BE2C (cell line): ENCODE results near the gene C11orf21.

Experiments
- DNase-seq: peaks from one replicate; pipeline ENCODE4 v3.0.0-alpha.2; 2020
- H3K27me3 ChIP-seq: fragments of 250-450 bp; sonication (Bioruptor Pico); 2 replicates; pipeline ENCODE4 v1.5.1; 2020; ENCODE audit warnings: mild to moderate bottlenecking
- H3K36me3 ChIP-seq: fragments of 250-450 bp; sonication (Bioruptor Pico); 2 replicates; pipeline ENCODE4 v1.5.1; 2020; ENCODE audit warnings: mild to moderate bottlenecking
- H3K4me1 ChIP-seq: fragments of 250-450 bp; sonication (Bioruptor Pico); 2 replicates; pipeline ENCODE4 v1.5.1; 2020
- H3K4me3 ChIP-seq: 2 replicates; pipeline ENCODE4 v1.5.1; 2011; ENCODE audit warnings: low read depth, low read length
- H3K9me3 ChIP-seq: fragments of 250-450 bp; sonication (Bioruptor Pico); 2 replicates; pipeline ENCODE4 v1.5.1; 2020
- CTCF ChIP-seq: IDR thresholded peaks from 2 replicates; pipeline ENCODE4 v1.5.1; 2012; ENCODE audit warnings: mild to moderate bottlenecking, low read depth, low read length

C11orf21 gene

DNA sequence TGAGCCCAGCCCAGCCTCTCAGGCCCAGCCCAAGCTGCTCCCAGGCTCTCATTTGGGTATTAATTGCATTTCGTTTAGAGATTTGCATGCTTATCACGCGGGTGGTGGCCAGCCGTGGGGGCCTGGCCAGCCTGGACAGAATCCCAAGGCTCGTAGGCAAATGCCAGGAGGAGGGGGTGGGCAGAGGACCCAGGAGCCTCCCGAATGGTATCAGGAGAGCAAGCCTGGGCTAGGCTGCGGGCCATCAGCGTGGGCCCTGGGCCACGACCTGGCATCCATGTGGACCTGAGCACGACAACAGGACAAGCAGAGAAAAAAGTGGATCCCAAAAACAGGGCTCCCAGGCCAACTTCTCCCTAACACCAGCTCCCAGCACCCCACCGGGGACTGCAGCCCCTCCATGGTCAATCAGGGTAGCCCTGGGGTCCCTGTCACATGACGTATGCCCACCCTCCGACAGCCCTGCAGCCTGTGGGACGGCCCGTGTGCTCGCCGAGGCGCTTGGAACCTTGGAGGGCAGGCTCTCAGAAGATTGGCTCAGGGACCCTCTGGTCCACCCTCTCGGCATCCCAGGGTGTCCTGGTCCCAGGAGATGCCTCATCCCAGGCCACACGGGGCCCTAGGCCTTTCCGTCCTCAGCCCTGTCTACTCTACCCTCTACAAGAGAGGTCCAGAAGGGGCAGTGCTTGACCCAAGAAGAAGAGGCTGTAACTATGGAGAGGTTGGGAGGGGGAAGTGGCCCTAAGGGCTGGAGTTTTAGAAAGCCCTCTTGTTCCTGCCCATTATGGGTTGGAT lies 40.1 kb downstream of the C11orf21 start:
- H3K9me3 ChIP-seq = no peaks in the 10 kb centered on the region
- no peaks in the 10 kb centered on the region for H3K27me3 ChIP-seq
- TF ChIP-seq CTCF = no peak
- H3K4me1 ChIP-seq = no peaks in the 10 kb centered on the region
- no peaks in the 10 kb centered on the region for H3K36me3 ChIP-seq
- no peak overlapping the region for H3K4me3 ChIP-seq
- no peak for DNase-seq

DNA sequence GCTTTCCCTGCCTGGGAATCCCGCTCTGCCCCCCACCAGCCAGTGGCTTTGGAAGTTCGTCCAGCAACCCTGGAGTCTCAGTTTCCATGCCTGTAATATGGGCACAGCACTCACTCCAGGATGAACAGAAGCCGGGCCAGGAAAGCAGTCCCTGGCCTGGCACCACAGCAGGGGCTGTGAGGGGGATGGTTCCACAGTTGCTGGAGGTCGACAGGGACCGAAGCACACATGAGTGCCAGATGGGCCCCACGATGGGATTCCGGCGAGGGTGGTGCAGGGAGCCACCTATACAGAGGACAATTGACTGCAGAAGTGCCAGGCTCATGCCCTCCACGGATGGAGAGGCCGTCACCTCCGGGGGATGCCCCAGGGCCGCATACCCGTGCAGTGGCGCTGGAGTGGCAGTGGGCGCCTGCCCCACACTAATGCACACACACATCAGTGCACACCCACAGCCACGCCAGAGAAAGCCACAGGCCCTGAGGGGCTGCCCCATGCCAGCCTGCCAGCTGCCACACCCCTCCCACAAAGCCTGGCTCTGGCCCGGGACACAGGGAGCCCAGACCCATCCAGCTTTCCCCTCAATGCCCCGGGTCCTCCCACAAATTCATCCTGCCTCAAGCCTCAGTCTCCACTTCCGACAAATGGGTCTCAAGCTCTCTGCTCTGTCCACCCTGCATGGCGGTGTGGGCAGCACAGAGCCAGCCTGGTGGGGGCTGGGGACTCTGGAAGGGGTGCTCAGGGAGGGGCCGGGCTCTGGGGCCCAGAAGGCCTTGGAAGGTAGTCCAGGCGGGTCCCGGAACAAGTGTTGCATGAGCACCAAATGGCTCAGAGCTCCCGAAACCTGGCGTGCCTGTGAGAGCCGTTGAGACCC lies 41.0 kb downstream of the C11orf21 start:
- Histone ChIP-seq H3K4me1 (no peaks in the 10 kb centered on the region), H3K9me3 (no peaks in the 10 kb centered on the region), H3K4me3 (no peak overlapping the region), H3K36me3 (no peaks in the 10 kb centered on the region), H3K27me3 (no peaks in the 10 kb centered on the region)
- no peak for DNase-seq
- no peak for TF ChIP-seq CTCF

GRCh38 chr11:2259897-2260451 lies 41.7 kb downstream of the C11orf21 start:
- TF ChIP-seq CTCF = no peak
- Histone ChIP-seq H3K4me1 (no peaks in the 10 kb centered on the region), H3K4me3 (no peak overlapping the region), H3K27me3 (no peaks in the 10 kb centered on the region), H3K36me3 (no peaks in the 10 kb centered on the region), H3K9me3 (no peaks in the 10 kb centered on the region)
- no peak for DNase-seq

- H3K9me3 ChIP-seq = no peaks in the 10 kb centered on the region
- H3K36me3 ChIP-seq = no peaks in the 10 kb centered on the region
- H3K27me3 ChIP-seq = no peaks in the 10 kb centered on the region
- no peaks in the 10 kb centered on the region for H3K4me1 ChIP-seq
- DNase-seq = no peak
- no peak for TF ChIP-seq CTCF
- H3K4me3 ChIP-seq = no peak overlapping the region
These were observed 42.3 kb downstream of the C11orf21 start for GRCh38 chr11:2259466-2259830.

DNA sequence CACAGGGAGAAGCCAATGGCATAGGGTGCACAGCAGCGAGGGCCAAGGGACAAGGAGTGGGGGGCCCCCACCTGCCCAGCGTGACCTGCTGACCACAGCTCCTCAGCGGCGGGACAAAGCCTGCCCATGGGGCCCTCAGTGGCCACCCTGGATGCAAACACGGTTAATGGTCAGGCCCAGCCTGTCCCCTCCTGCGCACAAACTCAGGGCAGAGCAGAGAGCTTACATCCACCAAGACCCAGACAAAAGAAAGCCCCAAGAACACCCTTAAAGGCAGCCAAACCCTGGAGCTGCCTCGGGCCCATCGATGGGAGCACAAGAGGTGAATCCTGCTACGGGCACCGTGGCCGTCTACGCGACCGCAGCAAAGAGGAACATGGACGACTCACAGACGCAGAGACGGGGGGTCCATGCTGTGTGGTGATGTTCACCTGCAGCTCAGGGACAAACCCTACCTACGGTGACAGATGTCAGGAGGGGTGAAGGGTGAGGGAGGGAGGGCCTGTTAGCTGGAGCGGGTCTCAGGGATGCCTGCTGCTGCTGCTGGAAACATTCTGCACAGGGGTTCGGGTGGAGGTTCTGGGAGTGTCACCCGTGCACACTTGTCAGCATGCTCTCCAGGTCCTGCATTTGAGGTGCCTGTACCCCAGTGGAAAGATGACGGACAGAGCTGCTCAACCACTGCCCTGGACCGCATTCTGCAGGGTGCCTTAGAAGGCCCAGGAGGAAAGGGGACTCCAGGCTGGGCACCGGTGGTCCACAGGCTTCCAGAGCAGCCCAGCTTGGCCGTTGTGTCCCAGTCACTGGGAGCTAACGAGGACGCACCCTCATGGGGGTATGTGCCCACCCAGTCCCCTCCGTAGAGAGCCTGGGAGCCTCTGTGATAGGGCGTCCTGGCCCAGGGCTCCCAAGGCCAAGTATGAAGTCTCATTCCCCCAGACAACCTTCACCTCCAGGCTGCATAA lies 42.9 kb downstream of the C11orf21 start:
- no peaks in the 10 kb centered on the region for H3K36me3 ChIP-seq
- no peaks in the 10 kb centered on the region for H3K4me1 ChIP-seq
- DNase-seq = no peak
- H3K9me3 ChIP-seq = no peaks in the 10 kb centered on the region
- H3K27me3 ChIP-seq = no peaks in the 10 kb centered on the region
- no peak for TF ChIP-seq CTCF
- no peak overlapping the region for H3K4me3 ChIP-seq
